Stimulated activated CD4-positive, alpha-beta T cell treated with anti-CD3 and anti-CD28 coated beads, Interleukin-12 subunit alpha, Interleukin-12 subunit beta, amount 100 ng/mL, for 48 hours (primary cell): Measurements from ENCODE around the gene ZNF823.
"Not testable (repeated sequence)": the region's sequence is repeated elsewhere in the genome, so short reads cannot be mapped to it uniquely, and the experiment has no call there.

Source experiments
- DNase-seq, 3 donors: peaks; one replicate each; pipeline ENCODE4 v3.0.0-alpha.2; 2020; ENCODE audit warnings: low read depth in 2 of 3, low spot score in 1 of 3

ZNF823 gene

DNA sequence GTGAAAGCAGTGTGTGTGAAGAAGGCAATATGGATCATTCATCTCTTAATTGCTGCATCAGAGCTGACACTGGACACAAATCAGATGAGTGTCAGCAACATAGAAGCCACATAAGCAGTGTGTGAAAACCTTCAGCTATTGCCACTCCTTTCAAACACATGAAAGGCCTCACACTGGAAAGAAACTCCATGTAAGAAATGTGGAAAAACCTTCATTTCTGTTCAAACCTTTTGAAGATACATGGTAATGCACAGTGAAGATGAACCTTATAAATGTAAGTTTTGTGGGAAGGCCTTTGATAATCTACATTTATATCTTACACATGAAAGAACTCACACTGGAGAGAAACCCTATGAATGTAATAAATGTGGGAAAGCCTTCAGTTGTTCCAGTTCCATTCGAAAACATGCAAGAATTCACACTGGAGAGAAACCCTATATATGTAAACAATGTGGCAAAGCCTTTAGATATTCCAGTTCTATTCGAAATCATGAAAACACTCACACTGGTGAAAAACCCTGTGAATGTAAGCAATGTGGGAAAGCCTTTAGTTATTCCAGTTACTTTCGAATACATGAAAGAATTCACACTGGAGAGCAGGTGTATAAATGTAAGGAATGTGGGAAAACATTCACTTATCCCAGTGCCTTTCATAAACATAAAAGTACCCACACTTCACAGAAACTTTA lies 53.6 kb downstream of the ZNF823 start:
- DNase-seq: no peak

DNA sequence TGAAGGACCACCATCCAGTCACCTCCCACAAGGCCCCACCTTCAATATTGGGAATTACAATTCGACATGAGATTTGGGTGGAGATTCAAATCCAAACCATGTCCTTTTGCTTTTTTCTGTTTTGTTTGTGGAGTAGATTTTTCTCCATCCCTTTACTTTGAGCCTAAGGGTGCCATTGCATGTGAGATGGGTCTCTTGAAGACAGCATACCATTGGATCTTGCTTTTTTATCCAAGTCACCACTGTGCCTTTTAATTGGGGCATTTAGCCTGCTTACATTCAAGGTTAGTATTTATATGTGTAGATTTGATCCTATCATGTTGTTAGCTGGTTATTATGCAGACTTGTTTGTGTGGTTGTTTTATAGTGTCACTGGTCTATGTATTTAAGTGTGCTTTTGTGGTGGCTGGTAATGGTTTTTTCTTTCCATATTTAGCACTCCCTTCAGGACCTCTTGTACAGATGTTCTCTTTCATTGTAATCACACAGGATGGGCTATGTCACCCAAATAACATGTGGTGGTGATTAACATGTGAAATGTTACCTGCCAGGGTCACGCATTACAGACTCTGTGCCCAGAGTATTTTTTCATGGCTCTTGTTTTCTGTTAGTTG lies 58.0 kb downstream of the ZNF823 start:
- DNase-seq: no peak

DNA sequence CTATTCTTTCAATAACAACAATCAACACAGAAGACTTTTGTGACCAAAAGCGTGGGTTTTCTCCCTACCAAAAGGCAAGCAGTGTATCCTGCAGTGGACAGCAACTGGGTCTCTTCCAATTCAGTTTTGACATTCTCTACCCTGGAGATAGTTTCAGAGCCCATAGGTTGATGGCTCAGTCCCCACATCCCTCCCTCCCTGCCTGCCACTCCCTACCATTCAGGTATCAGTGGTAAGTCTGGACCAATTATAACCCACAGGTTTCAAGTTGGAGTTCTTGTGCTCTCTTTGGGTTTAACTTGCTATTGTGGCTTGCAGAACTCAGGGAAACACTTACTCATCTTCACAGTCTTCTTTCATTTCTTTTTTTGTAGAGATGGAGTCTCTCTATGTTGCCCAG lies 60.2 kb downstream of the ZNF823 start:
- DNase-seq: no peak

DNA sequence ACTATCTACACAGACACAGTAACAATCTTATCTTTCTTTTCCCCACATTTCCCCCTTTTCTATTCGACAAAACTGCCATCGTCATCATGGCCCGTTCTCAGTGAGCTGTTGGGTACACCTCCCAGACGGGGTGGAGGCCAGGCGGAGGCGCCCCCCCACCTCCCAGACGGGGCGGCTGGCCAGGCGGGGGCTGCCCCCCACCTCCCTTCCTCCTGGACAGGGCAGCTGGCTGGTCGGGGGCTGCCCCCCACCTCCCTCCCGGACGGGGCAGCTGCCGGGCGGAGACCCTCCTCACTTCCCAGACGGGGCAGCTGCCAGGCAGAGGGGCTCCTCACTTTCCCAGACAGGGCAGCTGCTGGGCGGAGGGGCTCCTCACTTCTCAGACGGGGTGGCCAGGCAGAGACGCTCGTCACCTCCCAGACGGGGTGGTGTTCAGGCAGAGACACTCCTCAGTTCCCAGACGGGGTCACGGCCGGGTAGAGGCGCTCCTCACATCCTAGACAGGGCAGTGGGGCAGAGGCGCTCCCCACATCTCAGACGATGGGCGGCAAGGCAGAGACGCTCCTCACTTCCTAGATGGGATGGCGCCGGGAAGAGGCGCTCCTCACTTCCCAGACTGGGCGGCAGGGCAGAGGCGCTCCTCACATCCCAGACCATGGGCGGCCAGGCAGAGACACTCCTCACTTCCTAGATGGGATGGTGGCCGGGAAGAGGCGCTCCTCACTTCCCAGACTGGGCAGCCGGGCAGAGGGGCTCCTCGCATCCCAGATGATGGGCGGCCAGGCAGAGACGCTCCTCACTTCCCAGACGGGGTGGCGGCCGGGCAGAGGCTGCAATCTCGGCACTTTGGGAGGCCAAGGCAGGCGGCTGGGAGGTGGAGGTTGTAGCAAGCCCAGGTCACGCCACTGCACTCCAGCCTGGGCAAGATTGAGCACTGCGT lies 61.8 kb downstream of the ZNF823 start:
- not testable (repeated sequence) for DNase-seq

DNA sequence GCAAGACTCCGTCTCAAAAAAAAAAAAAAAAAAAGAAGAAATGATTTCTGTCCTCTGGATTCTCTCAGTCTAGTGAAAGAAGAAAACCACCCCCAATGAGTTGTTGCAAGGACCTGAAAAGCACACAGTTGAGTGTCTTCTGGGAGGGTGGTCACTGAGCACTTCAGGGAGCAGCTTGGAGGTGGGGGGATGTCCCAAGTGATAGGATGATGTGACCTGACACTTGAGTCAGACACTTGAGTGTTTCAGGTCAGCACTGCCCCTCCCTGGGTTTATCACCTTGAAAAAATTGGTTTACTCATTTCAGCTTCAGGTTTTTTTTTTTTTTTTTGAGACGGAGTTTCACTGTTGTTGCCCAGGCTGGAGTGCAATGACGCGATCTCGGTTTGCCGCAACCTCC lies 63.2 kb downstream of the ZNF823 start:
- DNase-seq: no peak

DNA sequence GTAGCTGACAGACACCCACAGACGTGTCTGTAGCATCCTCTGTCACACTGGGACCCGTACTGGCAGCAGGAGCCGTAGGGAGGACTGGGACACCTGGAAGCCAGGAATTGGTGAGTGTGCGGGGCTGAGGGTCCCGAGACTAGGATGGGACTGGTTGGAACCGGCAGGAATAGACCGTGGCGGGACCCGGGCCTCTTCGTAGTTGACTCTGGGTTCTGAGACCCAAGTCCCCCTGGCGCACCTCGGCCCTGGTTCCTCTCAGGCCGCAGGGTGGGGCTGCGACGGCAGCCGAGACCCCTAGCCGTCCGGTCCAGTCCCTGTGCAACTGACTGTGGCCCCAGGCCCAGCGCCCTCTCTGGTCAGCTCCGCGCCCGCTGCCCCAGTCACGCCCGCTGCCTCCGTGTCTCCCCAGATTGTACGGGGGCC lies 64.7 kb downstream of the ZNF823 start:
- no peak for DNase-seq

DNA sequence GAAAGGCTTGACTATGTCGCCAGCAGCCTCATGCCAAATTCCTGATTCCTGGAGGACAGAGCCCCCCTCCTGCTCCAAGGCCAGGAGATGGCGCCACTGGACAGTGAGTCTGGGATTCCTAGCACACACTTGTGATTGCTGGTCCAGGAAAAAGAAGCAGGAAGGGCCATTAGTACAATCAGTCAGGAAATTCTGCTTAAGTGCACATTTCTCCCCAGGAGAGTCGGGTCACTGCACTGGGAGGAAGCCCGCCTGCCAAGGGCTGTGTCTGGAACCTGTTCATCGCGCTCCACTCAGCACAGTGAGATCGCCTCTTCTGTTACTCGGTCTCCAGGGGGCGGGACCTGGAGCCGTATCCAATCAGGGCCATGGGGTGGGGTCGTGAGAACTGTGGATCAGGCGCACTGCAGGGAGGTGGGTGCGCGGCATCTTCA lies 65.1 kb downstream of the ZNF823 start:
- peak in 1 of 3 donors; percentile 16 for DNase-seq
